HG03521 (cell line): ENCODE data around the gene GREB1.

Source experiments
- ATAC-seq: cut with Tn5 transposase; IDR thresholded peaks from one replicate; pipeline ENCODE4 v1.9.1; 2021; ENCODE audit warnings: mild to moderate bottlenecking, moderate library complexity; ENCODE audit not compliant: unreplicated experiment

Gene GREB1

DNA sequence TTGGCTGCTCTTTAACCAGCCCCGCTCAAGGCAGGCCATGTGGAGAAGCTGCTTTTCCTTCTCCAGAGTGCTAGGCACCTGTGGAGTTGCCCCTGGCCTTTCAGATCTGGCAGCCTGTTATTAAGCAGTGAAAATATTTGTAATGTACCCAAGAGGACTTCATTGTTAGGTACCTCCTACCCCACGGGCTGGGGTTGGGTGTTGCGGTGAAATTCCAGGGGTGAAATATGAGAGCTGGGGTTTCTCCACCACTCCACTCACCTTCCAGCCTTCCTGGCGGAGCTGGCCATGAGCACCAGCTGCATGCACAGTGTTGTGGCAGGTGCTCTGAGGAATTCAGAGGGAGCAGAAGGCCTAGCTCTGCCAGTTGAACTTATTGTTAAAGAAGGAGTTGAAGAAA, 97.0 kb downstream of the GREB1 start:
- no peak for ATAC-seq

GRCh38 chr2:11631462-11631861, 97.6 kb downstream of the GREB1 start:
- no peak for ATAC-seq

- ATAC-seq: no peak
Observed at GRCh38 chr2:11633923-11634478, 100.2 kb downstream of the GREB1 start.

GRCh38 chr2:11634584-11634983, 100.7 kb downstream of the GREB1 start:
- no peak for ATAC-seq

GRCh38 chr2:11635141-11635540, 101.3 kb downstream of the GREB1 start:
- ATAC-seq: no peak

DNA sequence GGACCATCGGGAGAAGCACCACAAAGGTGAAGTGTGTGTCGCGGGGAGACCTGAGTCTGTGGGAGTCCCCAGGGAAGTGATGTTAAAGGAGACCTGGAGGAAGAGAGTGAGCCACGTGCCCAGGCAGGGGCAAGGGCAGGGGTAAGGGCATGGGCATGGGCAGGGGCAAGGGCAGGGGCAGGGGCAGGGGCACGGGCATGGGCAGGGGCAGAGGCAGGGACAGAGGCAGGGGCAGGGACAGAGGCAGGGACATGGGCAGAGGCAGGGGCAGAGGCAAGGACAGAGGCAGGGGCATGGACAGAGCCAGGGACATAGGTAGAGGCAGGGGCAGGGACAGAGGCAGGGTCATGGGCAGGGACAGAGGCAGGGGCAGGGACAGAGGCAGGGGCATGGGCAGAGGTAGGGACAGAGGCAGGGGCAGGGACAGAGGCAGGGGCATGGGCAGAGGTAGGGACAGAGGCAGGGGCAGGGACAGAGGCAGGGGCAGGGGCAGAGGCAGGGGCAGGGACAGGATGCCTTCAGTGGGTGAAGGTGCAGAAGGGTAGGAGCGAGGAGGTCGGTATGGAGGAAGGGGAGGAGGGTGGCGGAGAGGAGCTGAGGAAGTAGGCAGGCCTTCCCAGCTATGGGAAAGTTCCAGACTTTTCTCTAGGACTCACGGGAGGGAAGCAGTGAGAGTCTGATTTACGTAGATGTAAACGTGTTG, 102.9 kb downstream of the GREB1 start:
- ATAC-seq: no peak

- no peak for ATAC-seq
Observed at GRCh38 chr2:11637546-11637945, 103.7 kb downstream of the GREB1 start.

DNA sequence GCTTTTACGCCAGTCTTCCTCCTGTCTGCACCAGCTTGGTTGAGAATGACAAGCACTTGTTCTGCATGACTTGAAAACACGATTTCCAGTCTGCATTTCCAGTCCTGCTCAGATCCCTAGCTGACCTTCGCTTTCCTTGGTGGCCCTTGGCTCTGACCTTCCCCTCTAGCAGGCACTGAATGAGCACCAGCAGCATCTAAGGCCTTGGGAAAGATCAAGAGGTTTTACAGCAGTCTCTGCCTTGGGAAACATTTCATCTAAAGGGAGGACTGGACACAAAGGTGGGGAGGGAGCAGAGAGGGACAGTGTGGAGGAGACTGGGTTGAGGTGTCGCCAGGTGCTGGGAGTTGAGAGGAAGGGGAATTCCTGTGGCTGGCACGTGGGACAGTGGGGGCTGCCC, 105.7 kb downstream of the GREB1 start:
- ATAC-seq: no peak

GRCh38 chr2:11640132-11640531, 106.3 kb downstream of the GREB1 start:
- no peak for ATAC-seq

DNA sequence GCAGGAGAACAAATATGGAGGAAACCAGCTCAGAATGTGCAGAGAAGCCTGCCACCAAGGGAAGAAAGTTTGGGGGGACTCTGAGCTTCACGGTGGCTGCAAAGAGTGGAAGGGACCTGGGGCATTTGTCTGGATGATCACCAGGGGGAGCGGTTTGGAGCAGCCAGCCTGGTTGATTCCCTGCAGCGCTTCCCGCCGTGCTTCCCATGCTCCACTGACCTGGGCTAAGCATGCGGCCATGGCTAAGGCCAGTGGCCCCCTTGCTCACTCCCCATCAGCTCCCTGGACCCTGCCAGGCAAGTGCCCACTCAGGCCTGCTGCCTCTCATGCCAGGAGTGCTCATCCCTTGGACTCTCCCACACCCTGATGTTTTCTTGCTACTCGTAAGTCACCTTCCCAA, 109.1 kb downstream of the GREB1 start:
- ATAC-seq: no peak

DNA sequence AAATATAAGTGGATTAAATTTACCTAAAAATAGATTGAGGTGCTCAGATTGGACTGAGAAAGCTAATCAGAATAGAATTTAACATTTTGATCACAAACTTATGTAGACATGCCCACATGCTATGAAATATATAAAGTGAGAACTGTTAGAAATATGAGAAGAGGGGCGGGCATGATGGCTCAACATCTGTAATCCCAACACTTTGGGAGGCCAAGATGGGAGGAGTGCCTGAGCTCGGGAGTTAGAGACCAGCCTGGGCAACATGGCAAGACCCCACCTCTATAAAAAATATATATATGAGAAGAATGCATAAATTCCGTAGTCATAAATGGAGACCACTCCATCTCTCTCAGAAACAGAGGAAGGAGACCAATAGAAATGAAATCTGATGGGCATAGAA, 110.4 kb downstream of the GREB1 start:
- ATAC-seq: no peak

- no peak for ATAC-seq
Observed at GRCh38 chr2:11646530-11646929, 112.7 kb downstream of the GREB1 start.

- no peak for ATAC-seq
Observed at GRCh38 chr2:11647834-11648600, 114.2 kb downstream of the GREB1 start.

GRCh38 chr2:11649093-11649492, 115.2 kb downstream of the GREB1 start:
- no peak for ATAC-seq

GRCh38 chr2:11651856-11652548, 118.2 kb downstream of the GREB1 start:
- ATAC-seq: no peak

GRCh38 chr2:11652553-11652952, 118.7 kb downstream of the GREB1 start:
- no peak for ATAC-seq

DNA sequence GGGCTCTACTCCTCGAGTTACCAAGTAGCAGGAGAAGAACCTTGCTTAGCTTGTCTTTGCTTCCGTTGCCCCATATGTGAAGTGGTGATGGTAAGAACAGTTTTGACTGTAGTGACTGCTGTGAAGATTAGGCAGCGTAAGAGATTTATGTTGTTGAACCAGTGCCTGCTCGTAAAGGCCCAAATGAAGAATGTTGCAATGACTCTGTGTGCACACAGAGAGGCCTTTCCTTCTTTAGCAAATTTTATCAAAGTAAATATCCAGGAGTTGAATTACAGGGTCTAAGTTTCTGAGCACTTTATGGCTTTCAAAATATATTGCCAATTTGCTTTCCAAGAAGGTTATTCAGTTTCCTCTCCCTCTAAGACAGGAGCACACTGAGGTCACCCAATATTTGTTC, 121.7 kb downstream of the GREB1 start:
- no peak for ATAC-seq

DNA sequence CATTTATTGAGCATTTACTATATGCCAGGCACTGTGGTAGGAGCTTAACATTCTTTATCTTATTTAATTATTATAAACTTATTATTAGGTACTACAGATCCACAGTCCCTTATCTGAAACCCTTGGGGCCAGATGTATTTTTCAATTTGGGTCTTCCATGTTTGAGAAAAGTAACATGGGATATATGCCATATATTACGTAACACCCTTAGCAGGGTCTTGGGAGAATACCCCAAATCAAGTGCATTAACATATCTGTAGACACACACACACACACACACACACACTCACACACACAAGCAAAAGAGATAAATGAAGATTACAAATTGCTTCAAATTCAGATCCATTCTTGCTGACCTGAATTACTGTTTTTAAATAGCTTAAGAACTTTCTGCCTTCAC, 122.4 kb downstream of the GREB1 start:
- ATAC-seq: no peak

DNA sequence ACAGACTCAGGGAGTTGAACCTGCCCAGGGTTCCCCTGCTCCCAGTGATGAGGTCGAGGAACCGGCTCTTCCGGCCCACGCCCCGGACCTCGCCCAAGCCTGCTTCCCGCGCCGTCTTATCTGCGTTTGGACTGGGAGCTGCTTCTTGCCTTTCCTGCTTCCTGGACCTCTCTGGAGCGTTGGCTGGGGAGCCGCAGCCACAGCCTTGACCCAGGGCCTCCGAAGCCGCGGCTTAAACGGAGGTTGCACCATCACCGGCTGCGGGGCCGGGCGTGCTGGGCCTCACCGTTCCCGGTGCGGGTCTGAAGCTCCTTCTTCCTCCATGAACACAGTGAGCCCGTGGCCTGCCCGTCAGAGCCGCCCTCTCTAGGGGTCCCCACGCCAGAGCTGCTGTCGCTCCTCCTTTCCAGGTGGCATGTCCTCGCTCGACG, 122.8 kb downstream of the GREB1 start:
- ATAC-seq: no peak

DNA sequence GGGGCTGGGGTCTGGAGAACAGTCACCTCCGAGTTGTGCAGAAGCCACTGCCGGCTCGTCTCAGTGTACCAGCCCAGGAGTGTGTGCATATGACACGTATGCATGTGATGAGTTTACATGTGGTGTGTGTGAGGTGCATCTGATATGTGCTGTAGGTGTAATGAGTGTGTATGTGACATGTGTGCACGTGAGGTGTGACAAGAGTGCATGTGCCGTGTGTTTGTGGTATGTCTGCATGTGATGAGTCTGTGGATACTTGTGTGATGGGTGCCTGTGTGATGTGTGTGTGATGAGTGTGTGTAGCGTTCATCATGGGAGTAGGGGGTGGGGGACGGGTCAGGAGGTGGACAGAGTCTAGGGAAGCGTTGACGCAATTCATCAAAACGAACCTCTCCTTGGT, 123.3 kb downstream of the GREB1 start:
- ATAC-seq: no peak

GRCh38 chr2:11657646-11658045, 123.8 kb downstream of the GREB1 start:
- no peak for ATAC-seq
